GM19324 (cell line): Measurements from ENCODE around the gene TBXA2R.
A peak's percentile ranks its signal among the peaks of the same experiment; 100 is the strongest.
"Not testable (repeated sequence)": the region's sequence is repeated elsewhere in the genome, so short reads cannot be mapped to it uniquely, and the experiment has no call there.

ENCODE experiments used
- ATAC-seq: cut with Tn5 transposase; IDR thresholded peaks from one replicate; pipeline ENCODE4 v1.9.1; 2021; ENCODE audit warnings: mild to moderate bottlenecking, moderate library complexity; ENCODE audit not compliant: unreplicated experiment, low FRiP score

Gene TBXA2R

DNA sequence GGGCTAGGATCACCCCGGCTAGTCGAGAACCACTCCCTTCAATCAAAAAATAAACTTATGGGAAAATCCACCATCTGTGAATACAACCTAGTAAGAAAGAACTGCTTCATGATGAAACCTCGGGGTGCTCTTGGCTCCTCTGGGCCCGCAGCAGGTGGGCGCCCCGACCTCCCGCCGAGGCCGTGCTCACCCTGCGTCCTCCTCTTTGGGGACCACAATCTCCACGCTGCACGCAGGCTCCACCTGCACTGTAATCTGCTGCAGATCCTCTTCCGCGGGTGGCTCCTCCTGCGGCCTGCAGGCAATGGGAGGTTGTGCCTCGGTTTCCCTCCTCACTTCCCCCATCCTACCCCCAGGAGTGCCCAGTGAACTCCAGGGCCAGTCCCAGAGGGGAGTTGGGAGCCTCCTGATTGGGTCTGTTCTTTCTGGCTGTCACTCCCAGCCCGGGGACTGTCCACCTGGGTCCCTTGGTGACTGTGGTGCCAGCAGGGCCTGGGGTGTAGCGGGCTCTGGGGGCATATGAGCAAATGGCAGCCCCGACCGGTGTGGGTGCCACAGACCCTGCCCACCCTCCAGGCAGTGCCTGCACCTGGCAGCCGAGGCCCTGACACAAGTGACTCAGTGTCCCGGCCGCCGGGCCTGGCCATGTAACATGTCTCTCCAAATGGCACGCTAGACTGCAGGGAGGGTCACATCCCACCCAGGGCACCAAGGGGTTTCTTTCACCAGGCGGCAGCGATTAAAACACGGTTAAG, 35.0 kb upstream of the TBXA2R start:
- no peak for ATAC-seq

DNA sequence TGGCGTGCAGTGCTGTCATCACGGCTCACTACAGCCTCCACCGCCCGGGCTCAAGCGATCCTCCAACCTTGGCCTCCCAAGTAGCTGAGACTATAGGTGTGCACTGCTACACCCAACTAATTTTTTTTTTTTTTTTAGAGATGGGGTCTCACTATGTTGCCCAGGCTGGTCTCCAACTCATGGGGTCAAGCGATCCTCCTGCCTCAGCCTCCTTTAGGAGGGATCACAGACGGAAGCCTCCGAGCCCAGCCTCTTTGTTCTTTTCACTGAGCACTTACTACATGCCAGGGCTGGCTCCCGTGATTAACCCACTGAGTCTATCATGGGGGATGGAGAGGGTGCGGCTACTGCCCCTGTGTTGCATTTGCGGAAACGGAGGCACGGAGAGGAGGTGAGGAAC, 32.8 kb upstream of the TBXA2R start:
- no peak for ATAC-seq

DNA sequence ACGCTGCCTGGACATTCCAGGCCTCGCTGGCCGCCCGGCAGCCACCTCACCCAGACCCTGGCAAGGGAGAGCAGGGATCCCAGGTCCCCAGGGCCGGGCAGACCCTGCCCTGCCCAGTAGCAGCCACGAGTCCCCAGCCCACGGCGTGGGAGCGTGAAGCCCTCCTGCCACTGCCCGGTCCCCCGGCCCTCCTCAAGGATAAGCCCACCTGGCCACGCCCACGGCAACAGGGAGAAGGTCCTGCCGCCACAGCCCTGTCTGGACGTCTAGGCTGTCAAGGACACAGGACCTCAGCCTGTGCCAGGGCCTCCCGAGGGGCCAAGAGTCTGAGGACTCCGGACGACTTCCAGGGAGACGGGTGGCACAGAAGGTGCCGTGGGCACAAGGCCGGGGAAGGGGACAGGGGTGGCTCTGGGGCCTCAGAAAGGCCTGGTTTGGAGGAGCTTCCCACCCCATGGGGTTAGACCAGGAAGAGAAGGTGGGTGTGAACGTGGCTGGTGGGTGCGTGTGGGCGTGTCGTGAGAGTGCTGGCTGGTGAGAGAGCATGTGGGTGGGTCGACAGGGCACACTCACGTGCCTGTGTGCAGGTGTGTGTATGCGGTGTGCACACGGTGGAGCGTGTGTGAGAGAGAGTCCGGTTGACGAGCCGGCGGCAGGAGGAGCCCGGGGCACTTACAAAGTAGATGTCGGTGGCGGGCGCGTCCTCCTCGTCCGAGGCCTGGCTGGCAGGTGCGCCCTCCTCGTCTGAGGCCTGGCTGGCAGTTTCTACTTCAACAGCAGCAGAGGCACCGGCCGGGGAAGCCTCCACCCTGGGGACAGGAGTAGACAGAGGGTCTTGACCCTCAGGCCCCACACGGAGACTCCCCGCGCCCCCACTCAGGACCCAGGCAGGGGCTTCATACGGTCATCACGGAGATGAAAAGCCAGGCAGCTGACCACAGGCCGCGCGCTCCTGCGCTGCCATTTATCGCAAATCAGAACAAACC, 31.8 kb upstream of the TBXA2R start:
- ATAC-seq = no peak

GRCh38 chr19:3637621-3638020, 30.9 kb upstream of the TBXA2R start:
- no peak for ATAC-seq

DNA sequence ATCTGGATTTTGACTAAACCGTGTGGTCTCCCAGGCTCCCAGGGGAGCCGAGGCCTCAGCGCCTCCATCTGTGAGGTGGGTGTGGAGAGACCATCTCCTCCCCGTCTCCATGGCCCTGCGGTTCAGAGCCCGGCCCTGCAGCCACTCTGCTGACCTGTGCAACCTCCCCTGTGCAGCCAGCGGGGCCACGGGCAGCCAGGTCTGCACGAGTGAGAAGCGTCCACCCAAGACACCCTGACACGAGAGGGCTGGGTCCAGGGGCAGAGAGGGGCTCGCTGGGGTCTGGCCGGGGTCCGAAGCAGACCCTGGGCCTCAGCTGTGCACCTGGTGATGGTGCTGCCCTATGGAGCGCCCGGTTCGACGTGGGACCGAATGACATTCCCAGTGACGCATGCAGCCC, 30.3 kb upstream of the TBXA2R start:
- no peak for ATAC-seq

- ATAC-seq = no peak
These were observed 29.8 kb upstream of the TBXA2R start for GRCh38 chr19:3636506-3636905.

DNA sequence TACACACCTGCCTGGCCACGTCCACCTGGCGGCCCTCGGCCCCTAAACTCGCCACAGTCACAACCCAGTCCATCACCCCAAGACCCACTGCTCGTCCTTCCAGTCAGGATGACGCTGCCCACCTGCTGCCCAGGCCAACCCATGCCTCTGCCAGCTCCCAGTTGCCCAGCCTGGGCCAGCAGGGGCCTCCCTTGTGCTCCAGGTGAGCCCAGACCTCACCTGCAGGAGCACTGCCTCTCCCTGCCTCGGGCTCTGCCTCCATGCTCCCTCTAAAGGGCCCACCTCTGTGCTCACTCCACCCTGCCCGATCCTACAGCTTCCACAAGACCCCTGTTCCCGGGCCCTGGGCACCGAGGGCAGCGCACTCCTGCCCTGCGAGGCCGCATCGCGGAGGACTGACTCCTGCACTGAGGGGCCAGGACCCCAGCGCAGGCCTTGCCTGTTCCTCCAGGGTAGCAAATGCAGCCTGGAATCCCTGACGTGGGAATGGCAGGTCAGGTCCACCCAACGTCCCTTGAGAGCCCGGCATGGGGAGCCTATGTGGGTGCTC, 27.9 kb upstream of the TBXA2R start:
- ATAC-seq = no peak

DNA sequence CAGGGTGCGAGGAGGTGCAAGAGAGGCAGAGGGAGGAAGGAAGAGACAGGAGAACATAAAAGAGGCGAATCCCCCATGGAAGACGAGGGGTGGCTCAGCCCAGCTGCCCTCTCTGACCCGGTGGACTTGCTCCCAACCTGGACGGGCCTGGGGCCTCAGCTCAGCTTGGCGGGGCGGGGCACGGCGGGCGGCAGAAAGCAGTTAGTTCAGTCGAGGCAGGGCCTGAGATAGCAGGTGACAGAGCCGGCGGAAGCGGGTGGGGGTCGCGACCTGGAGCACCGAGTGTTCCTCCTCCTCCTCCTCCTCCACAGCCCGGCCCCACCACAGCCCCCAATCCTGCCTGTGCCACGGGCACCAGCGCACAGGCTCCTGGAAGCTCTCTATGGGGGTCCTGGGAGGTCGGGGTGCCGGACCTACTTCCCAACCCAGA, 26.9 kb upstream of the TBXA2R start:
- ATAC-seq = no peak

DNA sequence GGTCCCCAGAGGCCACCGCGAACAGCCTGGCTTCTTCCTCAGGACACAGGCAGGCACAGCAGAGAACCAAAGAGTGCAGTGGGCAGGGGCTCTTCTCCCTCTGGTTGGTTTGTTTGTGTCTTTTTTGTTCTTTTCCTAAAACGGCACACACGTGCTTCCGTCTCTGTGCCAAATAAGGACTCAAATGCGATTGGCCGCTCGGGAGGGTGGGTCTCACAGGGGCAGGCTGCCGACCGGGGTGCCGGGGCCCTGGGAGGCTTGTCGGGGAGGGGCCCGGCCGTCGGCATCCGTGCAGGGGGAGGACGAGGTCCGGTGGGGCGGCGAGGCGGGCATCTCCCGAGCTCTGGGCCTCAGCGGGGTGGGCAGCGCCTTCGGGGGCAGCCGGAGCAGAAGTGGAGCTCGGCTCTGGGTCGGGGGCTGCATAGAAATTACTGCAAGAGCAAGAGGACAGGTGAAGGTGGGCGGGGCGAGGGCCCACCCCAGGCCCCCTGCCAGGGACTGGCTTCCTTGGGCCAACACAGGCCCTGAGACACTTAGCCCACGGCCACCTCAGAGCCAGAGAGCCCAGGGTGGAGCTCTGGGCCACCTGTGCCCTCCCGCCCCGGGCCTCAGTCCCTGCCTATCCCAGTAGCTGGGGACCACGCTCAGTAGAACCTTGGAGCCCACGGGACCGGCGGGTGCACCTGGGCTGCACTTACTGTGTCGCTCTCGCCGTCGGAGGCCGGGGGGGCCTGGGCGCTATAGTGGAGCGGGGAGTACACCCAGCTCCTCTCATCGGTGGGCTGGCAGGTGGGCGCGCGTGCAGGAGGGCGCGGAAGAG, 26.3 kb upstream of the TBXA2R start:
- ATAC-seq = no peak

- no peak for ATAC-seq
These were observed 25.4 kb upstream of the TBXA2R start for GRCh38 chr19:3632098-3632497.

GRCh38 chr19:3631053-3631861, 24.6 kb upstream of the TBXA2R start:
- ATAC-seq = no peak

- ATAC-seq = not testable (repeated sequence)
These were observed 22.1 kb upstream of the TBXA2R start for GRCh38 chr19:3628766-3629165.

DNA sequence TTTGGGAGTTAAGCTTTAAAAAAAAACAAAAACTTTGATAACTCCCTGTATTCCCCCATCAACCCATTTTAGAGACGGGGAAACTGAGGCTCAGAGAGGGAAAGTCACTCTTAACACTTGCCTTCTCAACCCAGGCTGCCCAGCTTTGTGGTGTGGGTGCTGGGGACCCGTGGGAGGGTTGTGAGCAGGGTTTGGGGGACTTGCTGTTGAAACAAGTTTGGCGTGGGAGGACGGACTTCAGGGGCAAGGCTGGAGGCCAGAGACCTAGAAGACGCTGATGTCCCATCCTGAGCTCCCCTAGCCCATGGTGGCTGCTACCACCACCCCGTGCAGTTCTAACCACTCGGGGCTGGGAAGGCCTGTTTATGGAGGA, 20.7 kb upstream of the TBXA2R start:
- ATAC-seq = no peak

- ATAC-seq = peak; percentile 82
These were observed 20.0 kb upstream of the TBXA2R start, which contains the start of gene CACTIN for GRCh38 chr19:3626473-3627350. Gene CACTIN (minus strand): TSS chr19:3626790. CDS start chr19:3626762, 28 bp downstream.

DNA sequence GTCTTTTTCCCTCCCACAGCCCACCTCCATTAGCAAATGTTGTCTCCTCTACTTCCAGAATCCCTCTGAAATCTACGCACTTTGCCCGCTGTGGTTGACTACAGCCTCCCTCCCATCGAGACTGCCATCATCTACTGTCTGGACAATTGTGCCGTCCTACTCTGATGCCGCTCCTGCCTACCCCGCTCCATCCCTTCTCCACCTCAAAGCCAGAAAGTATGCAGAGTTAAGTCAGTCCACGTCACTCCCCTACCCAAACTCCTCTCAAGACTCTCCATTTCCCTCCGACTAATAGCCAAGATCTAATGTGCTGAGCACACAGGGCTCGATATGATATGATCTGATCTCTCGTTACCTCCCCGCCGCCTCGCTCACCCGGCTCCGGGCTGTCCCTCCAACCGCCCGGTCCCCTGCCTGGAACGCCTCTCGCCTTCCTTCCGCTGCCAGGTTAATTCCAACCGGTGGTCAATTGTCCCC, 19.4 kb upstream of the TBXA2R start:
- no peak for ATAC-seq

GRCh38 chr19:3623716-3624115, 17.0 kb upstream of the TBXA2R start:
- no peak for ATAC-seq

DNA sequence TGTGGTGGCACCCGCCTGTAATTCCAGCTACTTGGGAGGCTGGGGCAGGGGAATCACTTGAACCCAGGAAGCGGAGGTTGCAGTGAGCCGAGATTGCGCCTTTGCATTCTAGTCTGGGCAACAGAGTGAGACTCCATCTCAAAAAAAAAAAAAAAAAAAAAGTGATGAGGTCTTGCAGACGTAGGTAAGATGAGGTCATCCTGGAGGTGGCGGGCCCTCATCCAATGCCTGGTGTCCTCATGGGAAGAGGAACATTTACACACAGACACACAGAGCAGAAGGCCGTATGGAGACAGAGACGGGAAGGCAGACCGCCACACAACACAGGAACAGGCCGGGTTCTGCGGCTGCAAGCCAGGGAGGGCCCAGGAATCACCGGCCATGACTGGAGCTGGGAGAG, 15.5 kb upstream of the TBXA2R start:
- no peak for ATAC-seq

GRCh38 chr19:3621689-3622088, 15.0 kb upstream of the TBXA2R start:
- no peak for ATAC-seq
